D721Med (cell line): ENCODE data around the gene APOB.
A peak's percentile ranks its signal among the peaks of the same experiment; 100 is the strongest.

ENCODE experiments used
- DNase-seq: peaks from one replicate; pipeline ENCODE4 v3.0.0; 2011; ENCODE audit warnings: low spot score; ENCODE audit not compliant: insufficient read length
- FAIRE-seq: peaks from 2 replicates; lab custom pipeline; 2011; peaks lifted over from hg19 to GRCh38; lab: Jason Lieb, UNC
- TF ChIP-seq, protein P1 (sequence below): IDR thresholded peaks from 2 replicates; pipeline ENCODE4 v1.5.1; 2012; ENCODE audit warnings: mild to moderate bottlenecking, control low read depth; ENCODE audit not compliant: insufficient read depth; ENCODE audit errors: missing control alignments

APOB gene

DNA sequence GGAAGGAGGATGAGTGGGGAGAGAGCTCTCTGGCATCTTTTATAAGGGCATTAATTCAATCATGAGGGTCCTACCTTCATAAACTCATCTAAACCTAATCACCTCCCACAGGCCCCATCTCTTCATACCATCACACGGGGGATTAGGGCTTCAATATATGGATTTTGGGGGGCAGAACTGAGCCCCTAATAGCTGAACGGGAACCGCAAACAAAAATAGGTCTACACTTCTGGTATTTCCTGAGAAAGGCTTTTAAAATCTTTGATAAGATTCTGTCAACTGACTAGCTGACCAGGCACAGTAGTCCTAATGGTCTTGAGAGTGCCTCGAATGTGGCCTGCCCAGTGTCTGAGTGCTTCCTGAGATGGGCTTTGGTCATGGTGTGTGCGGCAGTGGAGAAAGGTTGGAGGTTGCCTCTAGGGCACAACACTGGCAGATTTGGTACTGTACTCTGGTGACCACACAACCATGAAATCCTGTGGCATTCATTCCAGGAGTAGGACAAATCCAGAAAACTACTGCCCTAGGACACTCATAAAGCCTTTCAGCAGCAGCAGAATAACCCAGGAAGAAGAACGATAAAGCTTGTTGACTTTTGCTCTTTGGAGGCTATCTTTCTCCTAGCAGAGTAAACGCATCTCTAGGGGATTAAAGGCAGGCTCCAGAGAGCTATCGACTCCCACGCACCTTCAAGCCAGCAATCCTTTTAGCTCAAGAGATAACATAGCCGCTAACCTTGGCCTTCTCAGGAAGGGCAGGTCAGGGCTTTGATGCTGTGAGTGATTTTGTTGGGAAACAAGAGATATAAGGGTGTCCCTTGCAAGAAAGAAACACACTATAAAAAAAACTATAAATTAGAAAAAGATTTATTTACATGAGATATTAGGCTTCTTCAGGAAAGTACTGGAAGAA is 12.3 kb upstream of the APOB start:
- DNase-seq (no peak), FAIRE-seq (no peak)
- TF ChIP-seq, protein P1, sequence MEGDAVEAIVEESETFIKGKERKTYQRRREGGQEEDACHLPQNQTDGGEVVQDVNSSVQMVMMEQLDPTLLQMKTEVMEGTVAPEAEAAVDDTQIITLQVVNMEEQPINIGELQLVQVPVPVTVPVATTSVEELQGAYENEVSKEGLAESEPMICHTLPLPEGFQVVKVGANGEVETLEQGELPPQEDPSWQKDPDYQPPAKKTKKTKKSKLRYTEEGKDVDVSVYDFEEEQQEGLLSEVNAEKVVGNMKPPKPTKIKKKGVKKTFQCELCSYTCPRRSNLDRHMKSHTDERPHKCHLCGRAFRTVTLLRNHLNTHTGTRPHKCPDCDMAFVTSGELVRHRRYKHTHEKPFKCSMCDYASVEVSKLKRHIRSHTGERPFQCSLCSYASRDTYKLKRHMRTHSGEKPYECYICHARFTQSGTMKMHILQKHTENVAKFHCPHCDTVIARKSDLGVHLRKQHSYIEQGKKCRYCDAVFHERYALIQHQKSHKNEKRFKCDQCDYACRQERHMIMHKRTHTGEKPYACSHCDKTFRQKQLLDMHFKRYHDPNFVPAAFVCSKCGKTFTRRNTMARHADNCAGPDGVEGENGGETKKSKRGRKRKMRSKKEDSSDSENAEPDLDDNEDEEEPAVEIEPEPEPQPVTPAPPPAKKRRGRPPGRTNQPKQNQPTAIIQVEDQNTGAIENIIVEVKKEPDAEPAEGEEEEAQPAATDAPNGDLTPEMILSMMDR: no peak

- no peak for DNase-seq
- TF ChIP-seq, protein P1: no peak
- FAIRE-seq: peak; percentile 63
Observed at GRCh38 chr2:21055451-21055850, 11.6 kb upstream of the APOB start.

DNA sequence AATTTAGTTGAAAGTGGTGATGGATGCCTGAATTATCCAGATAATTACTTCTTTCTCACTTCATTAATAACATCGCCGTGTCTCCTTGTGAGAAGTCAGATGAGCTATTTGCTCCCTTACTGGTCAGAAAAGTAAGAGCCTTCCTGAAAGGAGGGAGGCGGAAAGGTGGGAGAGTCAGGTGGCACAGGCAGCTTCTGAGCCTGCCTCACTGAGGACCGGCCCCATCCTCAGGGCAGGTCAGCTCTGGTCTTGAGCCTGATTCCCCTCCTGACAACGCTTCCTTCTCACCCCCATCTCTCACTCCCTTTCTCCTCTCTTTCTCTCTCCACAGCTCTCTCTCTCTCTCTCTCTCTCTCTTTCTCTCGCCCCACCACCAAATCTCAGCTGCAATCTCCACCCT is 10.1 kb upstream of the APOB start:
- DNase-seq (no peak), FAIRE-seq (no peak)
- TF ChIP-seq, protein P1: no peak

DNA sequence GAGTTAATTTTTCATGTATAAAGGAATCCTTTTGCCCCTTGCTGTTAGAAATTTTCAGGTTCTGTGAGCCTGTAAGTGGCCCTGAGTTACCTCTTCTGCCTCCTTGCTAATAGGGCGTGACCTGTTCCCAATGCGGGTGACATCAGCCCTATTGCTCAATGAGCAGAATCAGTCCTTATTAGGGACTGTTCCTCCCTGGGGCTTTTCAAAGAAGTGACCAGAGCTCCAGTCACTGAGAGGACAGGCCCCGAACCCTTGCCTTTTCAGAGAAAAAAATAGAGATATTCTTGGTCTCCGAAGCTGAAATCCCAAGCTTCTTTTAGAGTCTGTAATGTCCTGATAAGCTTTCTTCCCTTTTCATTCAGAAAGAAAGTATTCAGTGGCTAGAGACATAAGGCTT is 8.2 kb upstream of the APOB start:
- FAIRE-seq (no peak), DNase-seq (no peak)
- TF ChIP-seq, protein P1: no peak

DNA sequence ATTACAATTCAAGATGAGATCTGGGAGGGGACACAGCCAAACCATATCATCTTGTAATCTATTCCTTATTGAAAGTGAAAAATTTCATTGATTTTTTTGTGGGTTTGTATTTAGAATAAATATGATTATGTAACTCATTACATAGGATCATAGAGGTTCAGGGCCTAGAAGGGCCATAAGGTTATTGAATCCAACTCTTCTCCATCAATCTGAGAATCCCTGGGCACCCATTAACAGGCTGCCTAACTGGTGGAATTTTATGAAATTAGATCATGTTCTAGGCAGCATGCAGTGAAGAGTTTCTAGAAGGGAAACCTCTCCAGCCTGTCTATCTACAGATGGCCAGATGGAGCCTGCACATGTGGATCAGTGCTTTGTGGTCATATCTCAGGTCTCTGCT is 6.3 kb upstream of the APOB start:
- no peak for FAIRE-seq
- DNase-seq: no peak

DNA sequence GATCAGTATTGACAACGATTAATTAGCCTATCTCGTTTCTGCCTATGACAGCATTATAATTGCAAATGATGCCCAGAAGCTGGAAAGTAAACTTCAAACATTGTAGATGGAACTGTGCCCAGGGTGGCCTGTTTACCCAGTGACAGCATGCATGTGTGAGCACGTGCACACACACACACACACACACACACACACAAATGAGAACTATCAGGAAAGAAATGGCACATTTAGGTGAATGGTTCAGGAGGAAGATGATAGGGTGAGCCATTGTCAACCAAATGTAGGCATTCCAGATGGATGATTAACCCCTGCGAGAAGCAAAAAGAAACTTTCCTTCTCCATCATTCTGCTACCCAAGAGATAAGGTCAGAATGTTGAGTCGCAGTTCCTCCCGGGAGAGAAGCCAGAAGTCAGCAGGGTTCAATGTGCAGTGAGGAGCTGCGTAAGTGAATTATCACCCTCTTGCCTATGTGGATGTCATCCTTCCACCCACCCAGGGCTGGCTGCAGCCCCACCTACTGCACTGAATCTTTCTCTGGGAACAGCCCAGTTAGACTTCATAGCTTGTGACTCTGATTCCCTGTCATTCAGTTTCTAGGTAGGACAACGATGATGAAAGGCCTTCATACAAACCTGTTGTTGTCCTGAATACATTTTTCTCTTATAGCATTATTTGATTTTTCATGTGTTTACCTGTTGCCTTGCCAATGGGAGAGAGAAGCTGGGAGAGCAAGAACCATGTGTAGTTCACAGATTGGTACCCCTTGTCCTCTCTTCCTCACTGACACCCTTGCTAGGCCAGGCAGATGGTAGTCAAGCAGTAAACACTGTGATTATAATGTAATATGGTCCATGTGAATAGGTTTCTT is 3.5 kb upstream of the APOB start:
- DNase-seq (no peak), FAIRE-seq (no peak)
- TF ChIP-seq, protein P1: no peak

More for the DNA sequence above, 6.3 kb upstream of the APOB start:
- TF ChIP-seq, protein P1: no peak

DNA sequence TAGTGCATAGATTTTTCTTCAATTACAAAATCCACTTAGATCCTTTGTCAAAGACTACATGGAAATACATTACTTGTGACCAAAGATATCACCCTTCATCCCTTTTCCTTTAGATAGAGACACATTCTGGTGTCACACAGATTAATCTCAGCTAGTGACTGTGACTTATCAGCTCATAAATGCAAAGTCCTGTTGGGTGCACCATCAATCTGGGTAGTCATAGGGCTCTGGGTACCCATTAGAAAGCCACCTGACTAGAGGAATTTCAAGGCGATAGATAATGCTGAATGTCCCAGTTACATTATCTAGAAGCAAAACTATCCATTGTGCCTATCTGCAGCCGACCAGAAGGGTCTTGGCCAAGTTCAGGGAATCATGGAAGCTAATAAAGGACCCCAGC is 2.6 kb upstream of the APOB start:
- TF ChIP-seq, protein P1: no peak
- FAIRE-seq (no peak), DNase-seq (no peak)
